Thoracic aorta (tissue), 2 donors: ENCODE data around the gene NDFIP2. TPM values are rescaled to one million over a fixed set of nuclear protein-coding genes. Genes with fewer than 3 reads are reported as not detected.

Experiments used
- ATAC-seq: fragments of 150-250 bp; one replicate; pipeline ENCODE4 v1.8.0; 2017; ENCODE audit warnings: low read depth; ENCODE audit not compliant: insufficient number of reproducible peaks, low FRiP score
- DNase-seq: peaks from one replicate; pipeline ENCODE4 v3.0.0-alpha.2; 2020; ENCODE audit warnings: low spot score
- H3K27ac ChIP-seq, 2 donors: fragments of 200-600 bp; sonication (generic); 1 replicate in 1 of 2; 2 replicates in 1 of 2; pipeline ENCODE4 v1.5.1; 2016; ENCODE audit warnings: mild to moderate bottlenecking in 2 of 2, moderate library complexity in 2 of 2
- H3K27me3 ChIP-seq: fragments of 200-600 bp; sonication (generic); replicated peaks from 2 replicates; pipeline ENCODE4 v1.6.0; 2016; ENCODE audit warnings: mild to moderate bottlenecking; ENCODE audit not compliant: insufficient read depth
- H3K36me3 ChIP-seq: fragments of 200-600 bp; sonication (generic); one replicate; pipeline ENCODE4 v1.5.1; 2016
- H3K4me1 ChIP-seq, 2 donors: fragments of 200-600 bp; sonication (generic); 1 replicate in 1 of 2; 2 replicates in 1 of 2; pipeline versions ENCODE4 v1.5.1 to v1.6.0; 2016; ENCODE audit warnings: low read depth in 2 of 2, mild to moderate bottlenecking in 1 of 2; ENCODE audit not compliant: control insufficient read depth in 1 of 2
- H3K4me3 ChIP-seq: fragments of 200-600 bp; sonication (generic); 2 replicates; pipeline ENCODE4 v1.5.1; 2016; ENCODE audit warnings: mild to moderate bottlenecking
- H3K9me3 ChIP-seq: fragments of 200-600 bp; sonication (generic); 2 replicates; pipeline ENCODE4 v1.5.1; 2016
- total RNA-seq, 2 donors: library from RNA; depleted of rRNA; stranded (reverse); fragments of >200 nt; gene quantifications; one replicate each; pipeline versions ENCODE4 v1.1.0 to v1.2.3, GENCODE V29; 2016
- TF ChIP-seq, protein P1 (sequence below): fragments of 200-600 bp; sonication (generic); IDR thresholded peaks from one replicate; pipeline ENCODE4 v1.5.1; 2019; ENCODE audit warnings: antibody characterized with exemption

The NDFIP2 gene
- total RNA-seq, 2 donors from 2014 or later = 9.7 to 12.0 TPM

DNA sequence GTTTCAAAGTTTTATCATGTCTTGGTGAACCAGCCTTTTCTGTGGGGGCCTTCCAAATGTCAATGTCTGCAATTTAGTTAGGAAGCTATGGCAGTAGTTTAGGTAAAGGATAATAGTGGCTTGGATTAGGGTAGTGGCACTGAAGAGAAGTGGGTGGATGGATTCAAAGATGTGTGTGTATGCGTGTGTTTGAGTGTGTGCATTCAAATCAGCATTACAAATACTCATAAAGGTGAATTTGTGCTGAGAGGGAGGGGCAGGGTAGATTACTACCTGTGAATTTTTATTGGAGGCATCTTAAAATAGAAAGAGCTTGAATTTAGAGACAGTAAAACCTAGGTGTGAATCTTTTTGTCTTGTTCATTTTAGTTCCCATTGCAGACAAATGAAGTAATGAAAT, 16.9 kb downstream of the NDFIP2 start:
- Histone ChIP-seq H3K4me1 (no peaks in the 10 kb centered on the region), H3K4me3 (no peak overlapping the region), H3K27me3 (no peaks in the 10 kb centered on the region), H3K27ac (no peak overlapping the region), H3K36me3 (no peaks in the 10 kb centered on the region), H3K9me3 (no peaks in the 10 kb centered on the region)
- DNase-seq (no peak), ATAC-seq (no peak)
- TF ChIP-seq, protein P1, sequence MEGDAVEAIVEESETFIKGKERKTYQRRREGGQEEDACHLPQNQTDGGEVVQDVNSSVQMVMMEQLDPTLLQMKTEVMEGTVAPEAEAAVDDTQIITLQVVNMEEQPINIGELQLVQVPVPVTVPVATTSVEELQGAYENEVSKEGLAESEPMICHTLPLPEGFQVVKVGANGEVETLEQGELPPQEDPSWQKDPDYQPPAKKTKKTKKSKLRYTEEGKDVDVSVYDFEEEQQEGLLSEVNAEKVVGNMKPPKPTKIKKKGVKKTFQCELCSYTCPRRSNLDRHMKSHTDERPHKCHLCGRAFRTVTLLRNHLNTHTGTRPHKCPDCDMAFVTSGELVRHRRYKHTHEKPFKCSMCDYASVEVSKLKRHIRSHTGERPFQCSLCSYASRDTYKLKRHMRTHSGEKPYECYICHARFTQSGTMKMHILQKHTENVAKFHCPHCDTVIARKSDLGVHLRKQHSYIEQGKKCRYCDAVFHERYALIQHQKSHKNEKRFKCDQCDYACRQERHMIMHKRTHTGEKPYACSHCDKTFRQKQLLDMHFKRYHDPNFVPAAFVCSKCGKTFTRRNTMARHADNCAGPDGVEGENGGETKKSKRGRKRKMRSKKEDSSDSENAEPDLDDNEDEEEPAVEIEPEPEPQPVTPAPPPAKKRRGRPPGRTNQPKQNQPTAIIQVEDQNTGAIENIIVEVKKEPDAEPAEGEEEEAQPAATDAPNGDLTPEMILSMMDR = no peak

DNA sequence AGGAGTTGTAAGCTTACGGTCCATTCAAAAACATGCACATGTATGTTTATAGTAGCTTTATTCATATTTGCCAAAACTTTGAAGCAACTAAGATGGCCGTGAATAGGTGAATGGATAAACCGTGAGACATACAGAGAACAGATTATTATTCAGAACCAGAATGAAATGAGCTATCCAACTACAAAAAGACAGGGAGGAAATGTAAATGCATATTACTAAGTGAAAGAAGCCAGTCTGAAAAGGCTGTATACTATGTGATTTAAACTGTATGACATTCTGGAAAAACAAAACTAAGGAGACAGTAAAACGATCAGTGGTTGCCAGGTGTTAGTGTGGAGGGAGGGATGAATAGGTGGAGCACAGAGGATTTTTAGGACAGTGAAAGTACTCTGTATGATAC, 19.9 kb downstream of the NDFIP2 start:
- no peak for ATAC-seq
- TF ChIP-seq, protein P1 = no peak
- Histone ChIP-seq H3K36me3 (no peaks in the 10 kb centered on the region), H3K27me3 (no peaks in the 10 kb centered on the region), H3K27ac (no peak overlapping the region), H3K9me3 (no peaks in the 10 kb centered on the region), H3K4me1 (no peaks in the 10 kb centered on the region), H3K4me3 (no peak overlapping the region)
- DNase-seq = no peak

DNA sequence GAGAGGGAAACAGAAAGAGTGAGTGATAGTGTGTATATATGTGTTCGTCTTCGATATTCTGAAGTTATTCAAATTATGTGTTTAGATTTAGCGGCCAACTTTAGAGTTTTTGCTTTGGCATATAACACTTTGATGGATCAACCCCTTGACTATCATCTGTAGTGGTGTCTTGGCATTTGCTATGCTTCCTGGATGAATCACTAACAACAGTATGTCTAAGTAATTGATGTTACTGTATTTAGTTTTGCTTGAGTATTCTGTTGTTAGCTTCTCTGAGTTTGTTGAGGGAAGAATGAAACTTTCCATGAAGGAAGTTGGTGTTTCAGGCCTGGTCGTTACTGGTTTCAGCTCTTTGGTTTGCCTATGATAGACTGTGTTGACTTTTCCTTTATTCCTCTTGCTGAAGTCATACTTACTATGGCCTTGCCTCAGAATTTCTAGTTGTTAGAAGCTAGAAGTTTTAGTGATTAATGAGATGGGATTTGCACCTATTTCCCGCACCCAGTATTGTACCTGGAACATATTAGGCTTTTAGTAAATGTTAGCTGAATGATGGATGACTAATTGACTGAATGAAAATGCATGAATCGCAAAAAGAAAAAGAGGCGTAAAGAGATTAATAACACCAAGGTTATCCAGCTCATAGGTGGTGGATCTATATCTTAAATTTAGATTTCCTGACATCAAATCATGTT, 20.7 kb downstream of the NDFIP2 start:
- no peak overlapping the region for H3K27ac ChIP-seq
- DNase-seq = no peak
- ATAC-seq = no peak
- H3K27me3 ChIP-seq = no peaks in the 10 kb centered on the region
- H3K36me3 ChIP-seq = no peaks in the 10 kb centered on the region
- H3K4me1 ChIP-seq = no peaks in the 10 kb centered on the region
- no peak overlapping the region for H3K4me3 ChIP-seq
- no peaks in the 10 kb centered on the region for H3K9me3 ChIP-seq
- TF ChIP-seq, protein P1 = no peak

- TF ChIP-seq, protein P1 = no peak
- Histone ChIP-seq H3K4me3 (no peak overlapping the region), H3K9me3 (no peaks in the 10 kb centered on the region), H3K36me3 (no peaks in the 10 kb centered on the region), H3K27ac (no peak overlapping the region), H3K27me3 (no peaks in the 10 kb centered on the region), H3K4me1 (no peaks in the 10 kb centered on the region)
- DNase-seq = no peak
- no peak for ATAC-seq
These were observed 22.0 kb downstream of the NDFIP2 start for GRCh38 chr13:79502859-79503468.

GRCh38 chr13:79503473-79504017, 22.6 kb downstream of the NDFIP2 start:
- Histone ChIP-seq H3K4me1 (no peaks in the 10 kb centered on the region), H3K27ac (no peak overlapping the region), H3K27me3 (no peaks in the 10 kb centered on the region), H3K4me3 (no peak overlapping the region), H3K9me3 (no peaks in the 10 kb centered on the region), H3K36me3 (no peaks in the 10 kb centered on the region)
- ATAC-seq (no peak), DNase-seq (no peak)
- TF ChIP-seq, protein P1 = no peak
